OCI-M1 (cell line): ENCODE data around the gene CCND1.
A peak's percentile ranks its signal among the peaks of the same experiment; 100 is the strongest.

Experiments used
- DNase-seq: peaks from one replicate; lab custom pipeline; 2025; lab: John Stamatoyannopoulos, UW

The CCND1 gene

DNA sequence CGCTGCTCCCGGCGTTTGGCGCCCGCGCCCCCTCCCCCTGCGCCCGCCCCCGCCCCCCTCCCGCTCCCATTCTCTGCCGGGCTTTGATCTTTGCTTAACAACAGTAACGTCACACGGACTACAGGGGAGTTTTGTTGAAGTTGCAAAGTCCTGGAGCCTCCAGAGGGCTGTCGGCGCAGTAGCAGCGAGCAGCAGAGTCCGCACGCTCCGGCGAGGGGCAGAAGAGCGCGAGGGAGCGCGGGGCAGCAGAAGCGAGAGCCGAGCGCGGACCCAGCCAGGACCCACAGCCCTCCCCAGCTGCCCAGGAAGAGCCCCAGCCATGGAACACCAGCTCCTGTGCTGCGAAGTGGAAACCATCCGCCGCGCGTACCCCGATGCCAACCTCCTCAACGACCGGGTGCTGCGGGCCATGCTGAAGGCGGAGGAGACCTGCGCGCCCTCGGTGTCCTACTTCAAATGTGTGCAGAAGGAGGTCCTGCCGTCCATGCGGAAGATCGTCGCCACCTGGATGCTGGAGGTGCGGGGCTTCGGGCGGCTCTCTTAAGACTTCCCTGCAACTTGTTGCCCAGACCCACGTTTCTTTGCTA is at the start of gene CCND1:
TSS of gene CCND1 (plus strand) at position 162 of the 587 bp plus-strand sequence. CDS start at position 320, 158 bp downstream.
- DNase-seq = peak; percentile 100

DNA sequence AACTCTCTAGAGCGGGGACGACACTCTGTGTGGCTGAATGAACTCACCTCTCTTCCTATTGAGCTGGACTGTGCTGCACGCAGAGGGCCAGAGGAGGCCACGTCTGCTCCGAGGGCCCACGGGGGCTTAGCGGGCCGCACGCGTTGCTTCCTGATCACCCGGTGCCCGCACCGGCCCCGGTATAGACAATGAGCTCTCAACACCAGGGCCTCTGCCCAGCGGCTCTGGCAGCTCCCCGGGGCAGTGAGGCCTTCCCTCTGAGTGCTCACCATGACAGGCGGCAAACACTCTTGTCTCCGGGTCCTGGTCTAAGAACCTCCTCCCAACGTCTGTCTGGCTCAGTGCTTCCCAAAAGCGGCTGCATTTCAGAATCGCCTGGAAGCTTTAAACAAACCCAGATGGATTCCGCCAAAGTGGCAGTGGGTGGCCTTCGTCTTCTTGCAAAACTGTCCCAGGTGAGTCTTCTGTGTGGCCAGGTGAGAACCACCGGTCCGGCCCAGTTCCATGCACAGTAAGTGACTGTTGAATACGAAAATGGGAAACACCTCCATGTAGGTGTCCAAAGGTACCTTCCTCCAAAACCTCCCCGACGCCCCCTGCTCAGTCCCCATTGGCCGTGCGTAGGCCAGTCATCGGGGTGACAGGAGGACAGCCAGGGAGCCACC is 47.8 kb upstream of the CCND1 start:
- no peak for DNase-seq

DNA sequence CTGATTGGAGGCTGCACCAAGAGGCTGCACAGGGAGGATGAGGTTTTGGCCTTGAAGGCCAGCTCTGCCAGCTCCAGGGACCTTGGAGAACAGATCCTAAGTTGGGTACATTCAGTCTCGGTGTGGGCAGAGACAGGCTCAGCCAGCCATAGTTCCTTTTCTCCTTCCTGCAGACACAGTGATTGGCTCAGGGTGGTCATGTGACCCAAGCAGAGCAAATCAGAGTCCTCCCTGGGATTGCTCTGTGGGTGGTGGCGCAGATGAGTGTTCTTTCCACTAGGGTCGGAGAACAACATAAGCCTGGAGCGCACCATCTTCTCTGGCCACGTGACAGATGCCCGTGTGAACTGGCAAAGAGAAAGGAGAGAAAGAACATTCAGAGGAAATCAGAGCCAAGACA is 47.1 kb upstream of the CCND1 start:
- DNase-seq = no peak

DNA sequence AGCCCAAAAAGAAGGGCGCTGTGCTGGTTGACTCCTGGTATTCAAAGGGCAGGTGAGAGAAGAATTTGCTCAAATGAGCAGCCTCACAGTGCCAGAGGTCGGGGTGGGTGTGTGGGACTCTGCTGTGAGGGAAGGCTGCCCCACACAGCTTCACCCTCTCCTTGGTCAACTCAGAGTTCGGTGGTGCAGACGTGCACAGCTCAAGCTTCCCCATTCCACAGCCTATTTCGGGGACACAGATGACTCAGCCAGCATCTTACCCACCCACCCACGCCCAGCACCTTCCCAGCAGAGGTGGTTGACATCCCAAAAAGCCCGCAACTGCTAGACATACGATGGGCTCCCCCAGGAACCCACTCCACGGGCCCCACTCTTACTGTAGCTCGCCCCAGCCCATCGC is 46.5 kb upstream of the CCND1 start:
- no peak for DNase-seq

DNA sequence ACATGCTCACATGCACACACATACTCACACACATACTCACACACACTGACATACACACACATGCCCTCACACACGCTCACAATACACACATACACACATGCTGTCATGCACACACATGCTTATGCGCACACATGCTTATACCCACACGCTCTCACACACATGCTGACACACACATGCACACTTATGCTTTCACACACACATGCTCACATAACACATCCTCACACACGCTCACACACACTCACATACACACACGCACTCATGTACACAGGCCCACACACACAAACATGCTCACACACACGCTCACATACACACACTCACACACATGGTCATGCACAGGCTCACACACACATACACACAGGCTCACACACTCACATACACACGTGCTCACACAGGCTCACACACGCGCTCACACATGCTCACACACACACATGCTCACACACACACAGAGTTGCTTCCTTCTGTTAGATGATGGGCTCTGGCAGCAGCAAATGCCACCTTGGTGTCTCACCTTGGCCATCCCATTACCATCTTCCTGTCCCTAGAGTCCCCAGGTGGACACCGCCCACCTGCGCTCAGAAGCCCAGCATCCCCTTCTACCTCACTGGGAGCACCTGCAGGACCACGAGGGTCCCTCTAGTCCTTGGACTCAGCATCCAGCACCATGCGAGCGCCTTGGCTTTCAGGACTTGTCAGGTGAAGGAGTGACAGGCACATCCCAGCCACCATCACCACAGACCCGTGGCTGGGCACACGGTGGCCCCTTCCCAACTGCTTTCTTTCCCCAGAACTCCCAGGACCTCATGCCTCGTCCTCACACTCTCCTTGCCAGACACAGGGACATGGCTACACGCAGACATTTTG is 44.9 kb upstream of the CCND1 start:
- no peak for DNase-seq

DNA sequence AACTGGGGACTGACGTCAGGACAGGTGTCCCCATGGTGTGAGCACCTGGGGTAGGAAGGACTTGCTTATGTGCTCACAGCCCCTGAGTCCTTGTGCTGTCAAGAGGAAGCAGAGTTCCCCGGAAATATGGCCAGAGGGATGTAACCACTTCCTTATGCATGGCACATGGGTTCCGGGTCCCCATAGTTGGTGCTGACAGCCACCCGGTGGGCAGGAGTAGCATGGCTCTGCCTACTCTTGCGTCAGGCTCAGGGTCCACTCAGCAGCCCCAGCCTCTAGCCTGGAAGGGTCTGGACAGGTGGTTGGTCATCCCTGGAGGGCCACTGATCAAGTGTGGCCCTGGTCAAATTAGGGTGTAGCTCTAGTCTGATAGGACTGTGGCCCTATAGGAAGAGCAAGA is 42.8 kb upstream of the CCND1 start:
- DNase-seq = peak; percentile 65

DNA sequence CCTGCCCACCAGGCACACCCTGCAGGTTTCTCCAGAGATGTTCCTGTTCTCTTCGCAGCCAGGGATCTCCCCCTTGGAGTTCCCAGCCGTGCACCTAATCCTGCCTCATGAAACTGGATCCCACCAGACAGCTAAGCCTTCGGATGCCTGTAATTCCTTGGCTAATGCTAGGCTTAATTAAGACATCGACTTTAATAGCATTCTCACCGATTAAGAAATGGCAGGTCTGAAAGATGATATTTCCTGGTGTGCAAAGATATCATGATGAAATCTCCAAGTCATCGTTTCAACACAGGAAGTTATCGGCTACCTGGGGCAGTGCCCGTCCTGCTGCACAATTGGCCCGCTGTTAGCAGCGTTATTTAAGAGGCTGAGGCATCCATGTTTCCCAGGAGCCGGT is 41.5 kb upstream of the CCND1 start:
- DNase-seq = no peak

DNA sequence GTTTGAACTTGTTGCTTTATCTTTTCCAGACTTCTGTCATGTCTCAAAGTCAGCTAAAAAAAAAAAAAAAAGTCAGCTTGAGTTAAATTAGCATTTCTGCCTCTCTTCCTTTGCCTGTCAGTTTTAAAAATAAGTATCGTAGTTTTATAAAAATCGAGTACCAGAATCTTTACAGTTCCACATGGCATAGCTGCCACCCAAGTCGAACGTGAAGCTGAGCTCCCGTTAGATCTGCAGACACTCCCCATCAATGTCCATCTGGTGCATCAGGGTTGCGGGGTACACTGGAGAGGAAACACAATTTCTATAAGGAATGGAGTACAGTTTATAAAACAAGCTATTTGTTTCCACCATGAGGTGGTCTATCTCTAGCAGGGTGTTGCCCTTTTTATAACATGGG is 41.0 kb upstream of the CCND1 start:
- no peak for DNase-seq

DNA sequence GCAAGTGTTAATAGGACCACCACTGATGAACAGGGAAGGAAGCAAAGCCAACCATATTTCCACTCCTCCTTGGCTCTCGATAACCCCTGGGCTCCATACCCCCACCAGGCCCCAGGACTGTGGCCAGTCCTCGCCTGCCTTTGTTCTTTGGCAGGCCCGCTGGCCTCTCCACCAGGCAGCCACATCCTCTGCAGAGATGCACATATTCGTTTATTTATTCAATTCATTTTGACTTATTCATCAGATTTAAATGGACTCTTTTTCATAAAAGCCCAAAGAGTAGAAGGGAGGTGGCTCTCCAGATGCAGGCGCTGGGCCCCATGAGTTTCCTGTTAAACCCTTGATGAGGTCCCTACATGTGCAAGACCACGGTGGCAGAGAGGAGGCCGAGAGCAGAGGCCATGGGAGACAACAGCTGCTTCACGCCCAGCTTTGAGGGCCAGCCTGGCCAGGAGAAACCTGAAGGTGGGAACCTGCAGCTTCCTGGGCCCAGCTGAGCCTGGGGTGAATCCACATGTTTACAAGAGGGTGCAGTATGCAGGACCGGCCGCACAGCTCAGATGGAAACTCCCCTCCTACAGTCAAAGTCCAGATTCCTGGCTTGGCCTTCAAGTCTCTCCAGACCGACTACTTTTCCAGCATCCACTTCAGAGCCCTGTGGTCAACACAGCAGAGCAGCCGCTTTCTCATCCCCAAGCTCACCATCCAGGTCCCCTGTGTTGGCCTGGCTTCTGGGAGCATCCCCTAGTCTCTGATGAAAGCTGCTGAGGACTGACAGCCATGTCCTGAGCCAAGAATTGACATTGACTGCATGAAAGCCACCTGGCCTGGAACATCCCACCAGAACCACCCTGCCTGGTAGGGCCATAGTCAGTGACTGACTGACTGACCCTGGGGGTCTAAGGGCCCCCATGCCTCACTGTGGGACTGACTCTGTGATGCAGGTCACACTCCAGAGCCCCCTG is 39.7 kb upstream of the CCND1 start:
- no peak for DNase-seq

DNA sequence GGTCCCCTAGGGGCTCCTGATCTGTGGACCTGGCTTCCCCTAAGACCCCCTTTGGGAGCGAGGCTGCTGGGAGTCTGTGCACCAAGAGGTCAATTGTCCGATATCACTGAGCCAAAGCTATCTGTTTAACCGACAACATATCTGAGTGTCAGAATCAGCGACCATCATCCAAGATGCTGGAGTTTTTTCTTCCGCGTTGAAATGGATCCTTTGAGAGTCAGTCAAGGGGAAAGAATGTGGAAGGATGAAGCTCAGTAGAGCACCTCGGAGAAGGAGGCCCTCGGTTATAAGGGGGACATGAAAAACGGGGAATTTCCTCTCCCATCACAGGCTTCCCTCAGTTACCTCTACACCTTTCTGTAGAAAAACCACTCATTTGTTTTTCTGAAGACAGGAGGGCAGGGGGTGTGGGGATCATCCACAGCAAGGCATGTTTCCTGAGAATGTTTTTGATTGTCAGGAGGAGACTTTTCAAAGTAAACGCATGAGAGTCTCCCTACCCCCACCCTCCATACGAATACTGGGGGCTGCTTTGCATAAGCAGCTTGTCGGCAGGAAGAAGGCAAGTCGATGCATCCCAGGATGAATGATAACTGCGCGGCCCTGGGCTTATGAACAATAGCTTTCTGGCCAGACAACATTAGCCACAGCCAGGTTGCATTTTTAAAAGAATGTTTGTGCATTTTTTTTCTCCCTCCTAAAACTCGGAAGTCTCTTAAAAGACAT is 37.7 kb upstream of the CCND1 start:
- no peak for DNase-seq

DNA sequence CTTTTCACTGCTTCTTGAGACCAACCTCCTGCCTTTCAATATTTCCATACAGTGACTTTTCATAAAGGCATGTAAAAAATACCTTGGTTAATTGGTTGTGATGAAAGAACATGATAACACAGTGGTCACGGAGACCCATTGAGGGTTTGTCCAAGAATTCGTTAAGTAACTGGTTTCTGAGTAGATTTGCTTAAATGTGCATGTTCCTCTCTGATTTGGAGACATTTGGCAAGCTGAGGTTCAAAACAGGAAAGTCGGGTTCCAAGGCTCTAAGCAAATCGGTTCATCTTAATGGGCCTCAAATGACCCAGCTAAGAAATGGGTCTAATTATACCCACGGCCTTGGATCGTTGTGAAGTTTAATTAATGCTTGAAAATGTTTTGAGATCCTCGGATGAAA is 36.9 kb upstream of the CCND1 start:
- no peak for DNase-seq

DNA sequence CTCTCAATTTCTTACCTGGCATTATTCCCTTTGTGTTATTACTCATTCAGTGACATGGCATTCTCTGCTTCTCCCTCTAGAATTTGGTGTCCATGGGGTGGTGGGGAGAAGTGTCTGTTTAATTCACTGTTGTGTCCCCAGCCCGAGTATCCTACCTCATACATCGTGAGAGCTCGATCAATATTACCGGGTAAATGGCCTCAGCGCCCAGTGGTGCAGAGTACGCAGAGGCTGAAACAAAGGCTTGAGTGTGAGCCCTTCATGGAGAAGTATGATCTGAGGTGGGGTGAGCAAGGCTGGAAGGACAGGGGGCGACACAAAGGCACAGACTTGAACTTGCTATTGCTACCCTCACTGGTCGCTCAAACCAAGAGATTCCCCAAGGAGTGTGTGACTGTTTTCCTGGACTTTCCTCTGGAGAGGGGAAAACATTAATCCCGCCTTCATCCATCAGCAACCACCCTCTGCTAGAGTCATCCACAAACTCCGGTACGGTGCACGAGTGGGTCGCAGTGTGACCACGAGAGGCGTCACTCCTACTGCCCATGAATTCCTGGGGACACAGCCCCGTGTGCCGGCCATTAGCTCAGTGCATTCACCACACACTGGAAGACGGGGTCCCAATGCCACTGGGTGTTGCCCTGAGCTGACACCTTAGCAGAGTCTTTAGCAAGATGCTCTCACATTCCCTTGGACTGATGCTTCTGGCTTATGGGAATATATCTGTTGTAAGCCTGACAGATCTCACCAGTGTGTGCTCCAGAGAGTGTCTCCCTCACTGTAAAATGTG is 35.0 kb upstream of the CCND1 start:
- DNase-seq = no peak

DNA sequence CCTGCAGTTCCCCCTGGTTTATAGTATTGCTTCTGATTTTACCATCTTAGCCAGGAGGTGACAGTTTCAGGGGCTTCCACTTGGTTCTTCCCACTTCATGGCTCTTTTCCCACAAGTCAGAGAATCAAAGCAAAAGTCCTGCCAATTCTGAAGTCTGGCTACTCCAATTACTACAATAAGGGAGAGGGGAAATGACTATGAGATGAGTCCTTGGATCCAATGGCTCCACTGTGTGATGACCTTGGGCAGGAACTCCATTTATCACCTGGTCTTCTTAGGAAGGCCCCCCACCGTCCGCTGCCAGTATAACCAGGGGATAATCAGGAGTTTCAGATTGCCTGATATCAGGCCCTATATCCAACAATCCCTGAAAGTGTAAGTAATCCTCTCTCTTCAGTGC is 31.6 kb upstream of the CCND1 start:
- DNase-seq = no peak

DNA sequence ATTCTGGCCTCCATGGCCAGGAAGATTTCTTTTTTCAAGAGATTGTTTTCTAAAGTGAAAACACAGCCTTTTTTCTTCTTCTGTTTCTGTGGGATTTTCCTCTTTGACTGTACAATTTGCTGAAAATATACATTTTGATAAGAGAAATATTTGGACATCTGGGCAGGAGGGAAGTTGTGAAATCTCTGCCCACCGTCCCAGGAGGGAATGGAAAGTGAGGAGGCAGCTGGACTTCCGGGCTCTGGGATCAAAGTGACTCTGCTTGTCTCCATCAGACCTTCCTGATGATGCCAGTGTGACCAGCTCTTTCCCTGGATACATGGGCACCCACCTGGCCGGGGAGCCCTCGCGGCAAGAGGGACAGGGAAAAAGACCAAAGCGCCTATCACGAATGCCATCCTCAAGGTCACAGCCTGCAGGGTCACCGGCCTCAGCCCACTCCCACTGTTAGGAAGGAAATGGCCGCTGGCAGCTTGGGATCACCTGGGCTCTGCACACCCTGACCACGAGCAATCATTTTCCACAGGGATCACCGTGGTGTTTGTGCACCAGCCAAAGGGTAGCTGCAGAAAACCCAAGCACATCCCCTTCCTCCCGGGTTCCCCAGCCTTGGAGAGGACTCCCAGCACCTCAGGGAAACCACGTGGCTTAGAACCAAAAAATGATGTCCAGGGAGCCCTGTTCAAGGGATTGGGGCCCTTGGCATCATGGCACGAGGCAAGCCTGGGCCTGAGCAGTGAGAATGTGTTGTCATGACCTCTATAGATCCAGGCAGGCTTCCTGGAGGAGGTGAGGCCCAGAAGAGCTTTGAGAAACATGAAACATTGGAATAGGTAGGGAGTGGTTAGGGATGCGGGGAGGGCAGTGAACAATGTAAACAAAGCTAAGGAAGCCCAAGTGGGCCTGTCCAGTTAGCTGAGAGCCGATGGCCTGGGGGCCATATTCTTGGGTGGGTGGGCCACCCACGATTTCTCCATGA is 29.1 kb upstream of the CCND1 start:
- DNase-seq = no peak

DNA sequence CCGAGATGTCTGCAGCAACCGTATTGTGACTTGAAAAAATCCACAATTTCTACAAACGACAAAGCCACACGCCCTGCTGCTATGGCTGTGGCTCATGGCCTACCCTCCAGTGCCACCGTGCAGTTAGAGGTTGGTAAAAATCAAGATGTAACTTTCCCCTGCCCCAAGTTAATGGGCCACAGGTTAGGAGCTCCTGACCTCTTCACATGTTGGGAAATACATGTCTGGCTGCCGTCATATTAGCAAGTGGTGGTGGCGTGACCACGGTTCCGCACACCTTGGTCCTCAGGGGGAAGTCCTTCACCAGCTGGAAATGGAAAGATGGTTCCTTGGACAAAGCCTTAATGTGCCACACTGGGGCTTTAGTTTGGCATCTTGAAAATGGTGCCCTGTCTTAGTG is 27.4 kb upstream of the CCND1 start:
- no peak for DNase-seq

DNA sequence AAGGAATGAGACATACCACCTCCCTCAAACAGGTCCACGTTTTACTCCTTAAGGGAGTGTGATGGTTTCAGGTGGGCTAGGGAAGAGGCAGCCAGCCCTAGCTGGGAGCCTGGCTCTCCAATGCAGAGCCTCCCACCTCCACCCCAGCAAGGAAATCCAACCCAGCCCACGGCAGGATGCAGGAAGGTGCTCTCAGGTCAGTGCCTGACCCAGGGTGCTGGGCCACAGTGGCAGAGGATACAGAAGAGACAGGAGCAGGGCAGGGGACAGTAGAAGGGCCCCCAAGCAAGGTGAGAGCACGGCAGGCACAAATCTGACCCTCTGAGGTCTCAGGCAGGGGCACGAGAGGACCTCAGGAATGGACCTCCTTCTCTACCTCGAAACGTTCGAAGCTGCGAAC is 26.9 kb upstream of the CCND1 start:
- DNase-seq = no peak

DNA sequence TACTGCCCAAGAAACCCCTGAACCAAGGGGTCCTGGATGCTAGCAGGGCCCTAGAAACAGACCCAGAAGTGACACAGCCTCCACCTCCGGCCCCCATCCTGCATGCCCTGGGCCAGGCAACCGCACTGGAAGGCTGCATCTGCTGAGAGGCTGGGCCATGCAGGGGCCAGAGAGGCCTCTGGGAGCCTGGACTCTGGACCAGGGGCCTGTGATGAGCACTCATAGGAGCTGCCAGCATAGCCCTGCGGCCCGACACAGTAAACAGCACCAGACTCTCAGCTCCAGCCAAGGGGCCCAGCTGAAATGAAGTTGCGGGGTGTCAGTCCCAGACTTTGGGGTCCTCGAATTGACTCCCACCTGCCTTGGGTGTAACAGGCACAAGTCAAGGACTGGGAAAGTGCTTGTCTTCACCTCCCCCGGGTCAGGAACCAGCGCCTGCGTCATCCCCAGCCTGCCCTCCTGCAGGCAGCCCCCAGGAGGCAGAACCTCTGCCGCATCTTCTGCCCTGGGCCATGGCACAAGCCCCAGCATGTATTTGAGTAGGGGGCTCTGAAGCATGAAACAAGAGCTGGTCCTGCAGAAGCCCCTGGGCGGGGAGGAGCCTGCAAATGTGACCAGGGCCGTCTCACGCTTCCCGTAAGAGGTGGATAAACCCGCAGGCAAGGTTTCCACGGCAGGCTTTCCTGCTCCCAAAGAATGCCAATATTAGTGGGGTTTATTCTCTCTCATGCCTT is 25.2 kb upstream of the CCND1 start:
- no peak for DNase-seq

DNA sequence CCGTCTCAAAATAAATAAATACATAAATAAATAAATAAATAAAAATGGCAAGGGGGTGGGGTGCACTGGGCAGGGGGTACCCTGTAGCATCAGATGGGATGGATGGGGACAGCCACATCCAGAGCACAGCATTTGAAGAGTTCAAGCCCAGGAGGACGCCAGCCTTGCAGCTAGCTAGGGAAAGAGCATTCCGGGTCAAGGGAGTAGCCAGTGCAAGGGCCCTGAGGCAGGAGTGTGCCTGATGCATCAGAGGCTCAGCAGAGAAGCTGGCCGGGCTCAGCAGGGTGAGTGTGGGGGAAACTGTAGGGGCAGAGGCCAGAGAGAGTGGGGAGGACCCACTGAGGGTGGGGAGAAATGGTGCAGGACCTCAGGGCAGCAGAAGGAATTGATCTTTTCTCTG is 23.7 kb upstream of the CCND1 start:
- no peak for DNase-seq

DNA sequence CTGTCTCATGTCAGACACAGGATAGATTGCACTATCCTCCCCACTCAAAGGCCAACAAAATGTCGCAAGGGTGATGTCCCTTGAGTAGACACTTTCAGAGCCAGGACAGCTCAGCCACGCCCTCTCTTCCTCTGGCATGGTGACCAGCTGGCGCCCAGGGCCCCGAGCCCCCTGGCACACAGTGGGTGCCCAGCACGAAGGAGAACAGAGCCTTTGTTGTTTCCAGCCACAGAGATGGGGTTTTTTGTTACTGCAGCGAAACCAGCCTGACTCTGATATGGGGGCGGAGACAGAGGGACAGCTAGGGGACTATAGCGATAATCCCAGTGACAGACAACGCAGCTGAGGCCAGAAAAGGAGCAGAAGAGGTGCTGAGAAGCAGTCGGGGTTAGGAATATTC is 23.3 kb upstream of the CCND1 start:
- no peak for DNase-seq
